ENCODE data around the gene FAM89B. TPM values are rescaled to one million over a fixed set of nuclear protein-coding genes. Genes with fewer than 3 reads are reported as not detected.
A peak's percentile ranks its signal among the peaks of the same experiment; 100 is the strongest.

Gene FAM89B
- total RNA-seq, 1 donor from 2014 or later: 56.1 TPM

GRCh38 chr11:65612691-65613090, 40.4 kb downstream of the FAM89B start:
- Mint-ChIP-seq H3K4me1 (ENCODE audit: unreplicated experiment) (peaks cover 31% of the 10 kb centered on the region), H3K27ac (peak overlapping the region; percentile 73), H3K4me3 (peak overlapping the region; percentile 83), H3K27me3 (no peaks in the 10 kb centered on the region), H3K36me3 (peaks cover 8% of the 10 kb centered on the region), H3K9me3 (no peaks in the 10 kb centered on the region)
- TF ChIP-seq, protein P1, sequence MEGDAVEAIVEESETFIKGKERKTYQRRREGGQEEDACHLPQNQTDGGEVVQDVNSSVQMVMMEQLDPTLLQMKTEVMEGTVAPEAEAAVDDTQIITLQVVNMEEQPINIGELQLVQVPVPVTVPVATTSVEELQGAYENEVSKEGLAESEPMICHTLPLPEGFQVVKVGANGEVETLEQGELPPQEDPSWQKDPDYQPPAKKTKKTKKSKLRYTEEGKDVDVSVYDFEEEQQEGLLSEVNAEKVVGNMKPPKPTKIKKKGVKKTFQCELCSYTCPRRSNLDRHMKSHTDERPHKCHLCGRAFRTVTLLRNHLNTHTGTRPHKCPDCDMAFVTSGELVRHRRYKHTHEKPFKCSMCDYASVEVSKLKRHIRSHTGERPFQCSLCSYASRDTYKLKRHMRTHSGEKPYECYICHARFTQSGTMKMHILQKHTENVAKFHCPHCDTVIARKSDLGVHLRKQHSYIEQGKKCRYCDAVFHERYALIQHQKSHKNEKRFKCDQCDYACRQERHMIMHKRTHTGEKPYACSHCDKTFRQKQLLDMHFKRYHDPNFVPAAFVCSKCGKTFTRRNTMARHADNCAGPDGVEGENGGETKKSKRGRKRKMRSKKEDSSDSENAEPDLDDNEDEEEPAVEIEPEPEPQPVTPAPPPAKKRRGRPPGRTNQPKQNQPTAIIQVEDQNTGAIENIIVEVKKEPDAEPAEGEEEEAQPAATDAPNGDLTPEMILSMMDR (conservative IDR thresholded peaks at IDR 0.05): no peak
- DNase-seq (ENCODE audit: extremely low spot score, unreplicated experiment): no peak

DNA sequence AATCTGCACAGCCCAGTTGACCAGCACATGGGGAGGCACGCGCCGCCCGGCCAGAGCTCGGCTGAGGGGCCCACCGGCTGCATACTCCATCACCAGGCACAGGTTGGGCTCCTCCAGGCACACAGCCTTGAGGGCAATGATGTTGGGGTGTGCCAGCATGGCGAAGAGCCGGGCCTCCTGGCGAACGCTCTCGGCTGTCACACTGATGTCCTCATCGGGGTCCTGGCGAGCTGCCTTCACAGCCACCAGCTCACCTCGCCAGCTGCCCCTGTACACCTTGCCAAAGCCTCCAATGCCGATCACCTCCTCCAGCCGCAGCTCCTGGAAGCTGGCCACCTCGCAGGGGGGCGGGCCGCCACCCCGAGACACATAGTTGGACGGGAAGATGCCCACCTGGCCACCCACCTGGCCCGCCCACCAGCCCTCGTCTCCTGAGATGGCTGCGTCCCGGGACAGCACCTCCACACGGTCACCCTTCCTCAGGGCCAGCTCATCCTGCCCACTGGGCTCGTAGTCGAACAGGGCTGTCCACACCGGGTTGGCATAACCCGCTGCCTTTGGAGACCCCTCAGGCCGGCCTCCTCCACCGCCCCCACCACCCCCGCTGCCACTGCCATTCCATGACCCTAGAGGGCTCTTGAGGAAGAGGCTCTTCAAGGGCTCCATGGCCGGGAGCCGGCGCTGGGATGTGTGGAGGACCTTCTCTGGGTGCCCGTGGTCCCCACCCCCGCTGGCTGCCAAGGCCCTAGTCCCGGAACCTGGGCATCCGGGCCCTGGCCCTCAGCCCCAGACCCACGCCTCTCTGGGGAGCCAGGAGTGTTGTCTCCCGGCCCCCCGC, 41.0 kb downstream of the FAM89B start:
- H3K27me3 Mint-ChIP-seq: no peaks in the 10 kb centered on the region
- H3K9me3 Mint-ChIP-seq: no peaks in the 10 kb centered on the region
- DNase-seq (ENCODE audit: extremely low spot score, unreplicated experiment): no peak
- TF ChIP-seq, protein P1 (conservative IDR thresholded peaks at IDR 0.05): no peak
- H3K27ac Mint-ChIP-seq: peak overlapping the region; percentile 73
- peak overlapping the region; percentile 65 for H3K4me3 Mint-ChIP-seq
- peaks cover 31% of the 10 kb centered on the region for H3K4me1 Mint-ChIP-seq (ENCODE audit: unreplicated experiment)
- H3K36me3 Mint-ChIP-seq: peaks cover 8% of the 10 kb centered on the region

GRCh38 chr11:65615229-65615949, 43.1 kb downstream of the FAM89B start, which contains the start of gene PCNX3:
Gene PCNX3, plus strand, starts transcription at chr11:65615776. Its CDS starts 536 bp downstream, at chr11:65616312.
- Mint-ChIP-seq H3K27ac (peak within 1 kb of the TSS; percentile 98), H3K4me3 (peak within 1 kb of the TSS; percentile 96), H3K36me3 (peaks cover 5% of the 10 kb centered on the region), H3K4me1 (ENCODE audit: unreplicated experiment) (peaks cover 21% of the 10 kb centered on the region), H3K27me3 (no peaks in the 10 kb centered on the region), H3K9me3 (no peaks in the 10 kb centered on the region)
- DNase-seq (ENCODE audit: extremely low spot score, unreplicated experiment): peak; percentile 100
- TF ChIP-seq, protein P1 (conservative IDR thresholded peaks at IDR 0.05): no peak

- peak overlapping the region; percentile 98 for H3K27ac Mint-ChIP-seq
- H3K36me3 Mint-ChIP-seq: peaks cover 5% of the 10 kb centered on the region
- H3K9me3 Mint-ChIP-seq: no peaks in the 10 kb centered on the region
- TF ChIP-seq, protein P1 (conservative IDR thresholded peaks at IDR 0.05): no peak
- H3K27me3 Mint-ChIP-seq: no peaks in the 10 kb centered on the region
- peak overlapping the region; percentile 96 for H3K4me3 Mint-ChIP-seq
- DNase-seq (ENCODE audit: extremely low spot score, unreplicated experiment): no peak
- peaks cover 16% of the 10 kb centered on the region for H3K4me1 Mint-ChIP-seq (ENCODE audit: unreplicated experiment)
Measured at GRCh38 chr11:65615950-65616574, 43.7 kb downstream of the FAM89B start.

- TF ChIP-seq, protein P1 (conservative IDR thresholded peaks at IDR 0.05): no peak
- Mint-ChIP-seq H3K27me3 (no peaks in the 10 kb centered on the region), H3K4me1 (ENCODE audit: unreplicated experiment) (peaks cover 16% of the 10 kb centered on the region), H3K4me3 (peak overlapping the region; percentile 96), H3K9me3 (no peaks in the 10 kb centered on the region), H3K27ac (peak overlapping the region; percentile 91), H3K36me3 (peaks cover 5% of the 10 kb centered on the region)
- no peak for DNase-seq (ENCODE audit: extremely low spot score, unreplicated experiment)
Measured at GRCh38 chr11:65616575-65617001, 44.2 kb downstream of the FAM89B start.

All from type B pancreatic cell (in vitro differentiated cells).